H9 (cell line): Measurements from ENCODE around the gene CSRNP3. TPM values are rescaled to one million over a fixed set of nuclear protein-coding genes. Genes with fewer than 3 reads are reported as not detected.

Experiments used
- DNase-seq: peaks from one replicate; pipeline ENCODE4 v3.0.0-alpha.2; 2017
- H2AFZ ChIP-seq: one replicate; pipeline ENCODE4 v1.6.1; 2013; ENCODE audit warnings: mild to moderate bottlenecking, low read length, control low read depth, moderate library complexity
- H2AK5ac ChIP-seq: 2 replicates; pipeline ENCODE4 v1.6.1; 2013; ENCODE audit warnings: low read length, control low read depth, mixed read lengths; ENCODE audit not compliant: insufficient read length
- H2BK120ac ChIP-seq: one replicate; pipeline ENCODE4 v1.6.1; 2013; ENCODE audit warnings: low read depth, mild to moderate bottlenecking, low read length, control low read depth, inconsistent platforms; ENCODE audit not compliant: poor library complexity, severe bottlenecking
- H2BK12ac ChIP-seq: 2 replicates; pipeline ENCODE4 v1.6.1; 2013; ENCODE audit warnings: low read length, control low read depth, mixed read lengths, low read depth; ENCODE audit not compliant: insufficient read length
- H2BK15ac ChIP-seq: 2 replicates; pipeline ENCODE4 v1.6.1; 2013; ENCODE audit warnings: low read depth, low read length, control low read depth
- H2BK20ac ChIP-seq: one replicate; pipeline ENCODE4 v1.6.1; 2013; ENCODE audit warnings: low read depth, mild to moderate bottlenecking, low read length, control low read depth, inconsistent platforms; ENCODE audit not compliant: poor library complexity, severe bottlenecking
- H2BK5ac ChIP-seq: 2 replicates; pipeline ENCODE4 v1.6.1; 2013; ENCODE audit warnings: low read length, control low read depth, mixed read lengths; ENCODE audit not compliant: insufficient read length
- H3K14ac ChIP-seq: 2 replicates; pipeline ENCODE4 v1.6.1; 2013; ENCODE audit warnings: low read length, control low read depth; ENCODE audit not compliant: insufficient read depth
- H3K18ac ChIP-seq: 2 replicates; pipeline ENCODE4 v1.6.1; 2013; ENCODE audit warnings: low read depth, mild to moderate bottlenecking, mixed read lengths, low read length, control low read depth; ENCODE audit not compliant: insufficient read length
- H3K23ac ChIP-seq: 2 replicates; pipeline ENCODE4 v1.6.1; 2013; ENCODE audit warnings: low read length, control low read depth, mixed read lengths, low read depth; ENCODE audit not compliant: insufficient read length
- H3K23me2 ChIP-seq: 2 replicates; pipeline ENCODE4 v1.6.1; 2013; ENCODE audit warnings: low read depth, mild to moderate bottlenecking, mixed read lengths, low read length, control low read depth; ENCODE audit not compliant: insufficient read length, poor library complexity, severe bottlenecking
- H3K27ac ChIP-seq: 2 replicates; pipeline ENCODE4 v1.5.1; 2013; ENCODE audit warnings: low read length, control low read depth, mixed read lengths, low read depth; ENCODE audit not compliant: insufficient read length
- H3K27me3 ChIP-seq: 2 replicates; pipeline ENCODE4 v1.6.1; 2013; ENCODE audit warnings: low read length, control low read depth, inconsistent platforms; ENCODE audit not compliant: insufficient read depth
- H3K4ac ChIP-seq: 2 replicates; pipeline ENCODE4 v1.6.1; 2013; ENCODE audit warnings: low read depth, mild to moderate bottlenecking, control low read depth, inconsistent platforms, low read length, moderate library complexity
- H3K4me1 ChIP-seq: 2 replicates; pipeline ENCODE4 v1.6.1; 2013; ENCODE audit warnings: low read length, control low read depth, inconsistent platforms; ENCODE audit not compliant: insufficient read depth
- H3K4me2 ChIP-seq: 2 replicates; pipeline ENCODE4 v1.6.1; 2013; ENCODE audit warnings: low read length, control low read depth, mixed read lengths; ENCODE audit not compliant: insufficient read length, insufficient read depth
- H3K56ac ChIP-seq: 2 replicates; pipeline ENCODE4 v1.6.1; 2013; ENCODE audit warnings: low read depth, mild to moderate bottlenecking, mixed read lengths, low read length, control low read depth; ENCODE audit not compliant: insufficient read length
- H3K79me1 ChIP-seq: 2 replicates; pipeline ENCODE4 v1.6.1; 2013; ENCODE audit warnings: low read depth, mild to moderate bottlenecking, moderate library complexity, low read length, control low read depth, inconsistent platforms; ENCODE audit not compliant: insufficient read depth, poor library complexity, severe bottlenecking
- H3K79me2 ChIP-seq: 2 replicates; pipeline ENCODE4 v1.6.1; 2013; ENCODE audit warnings: low read length, control low read depth, inconsistent platforms; ENCODE audit not compliant: insufficient read depth
- H3K9ac ChIP-seq: 2 replicates; pipeline ENCODE4 v1.6.1; 2013; ENCODE audit warnings: low read length, control low read depth, mixed read lengths; ENCODE audit not compliant: insufficient read length; ENCODE audit errors: extremely low read depth
- H3K9me3 ChIP-seq: one replicate; pipeline ENCODE4 v1.6.1; 2013; ENCODE audit warnings: low read depth, low read length, inconsistent platforms; ENCODE audit not compliant: control insufficient read depth
- H3T11ph ChIP-seq: one replicate; pipeline ENCODE4 v1.6.1; 2013; ENCODE audit warnings: mild to moderate bottlenecking, low read length, control low read depth, inconsistent platforms
- H4K20me1 ChIP-seq: one replicate; pipeline ENCODE4 v1.6.1; 2013; ENCODE audit not compliant: control insufficient read depth, insufficient read length, insufficient read depth
- H4K5ac ChIP-seq: 2 replicates; pipeline ENCODE4 v1.6.1; 2013; ENCODE audit warnings: low read depth, mild to moderate bottlenecking, mixed read lengths, low read length, control low read depth; ENCODE audit not compliant: insufficient read length
- H4K8ac ChIP-seq: replicated peaks from 2 replicates; pipeline ENCODE4 v1.6.1; 2013; ENCODE audit warnings: low read length, control low read depth, mixed read lengths, low read depth; ENCODE audit not compliant: insufficient read length
- H4K91ac ChIP-seq: 2 replicates; pipeline ENCODE4 v1.6.1; 2013; ENCODE audit warnings: low read depth, mild to moderate bottlenecking, moderate library complexity, mixed read lengths, low read length, control low read depth; ENCODE audit not compliant: insufficient read length
- H3K27ac Mint-ChIP-seq, 3 experiments: 2 replicates in 2 of 3; 3 replicates in 1 of 3; pipeline ENCODE4 v1.8.0; 2020 to 2021; ENCODE audit warnings: mixed read lengths in 3 of 3, mild to moderate bottlenecking in 1 of 3, moderate library complexity in 1 of 3
- H3K27me3 Mint-ChIP-seq: 2 replicates; pipeline ENCODE4 v1.8.0; 2021; ENCODE audit warnings: low read depth, mild to moderate bottlenecking, moderate library complexity, mixed read lengths
- H3K36me3 Mint-ChIP-seq, 3 experiments: 2 replicates in 2 of 3; 3 replicates in 1 of 3; pipeline ENCODE4 v1.8.0; 2020 to 2021; ENCODE audit warnings: low read depth in 3 of 3, mixed read lengths in 3 of 3; ENCODE audit not compliant: insufficient read depth in 1 of 3
- H3K4me1 Mint-ChIP-seq, 2 experiments: 2 replicates each; pipeline ENCODE4 v1.8.0; 2020; ENCODE audit warnings: mixed read lengths in 2 of 2
- H3K4me3 Mint-ChIP-seq, 2 experiments: 2 replicates in 1 of 2; 3 replicates in 1 of 2; pipeline ENCODE4 v1.8.0; 2020 to 2021; ENCODE audit warnings: mild to moderate bottlenecking in 2 of 2, mixed read lengths in 2 of 2, moderate library complexity in 1 of 2
- H3K9me3 Mint-ChIP-seq, 2 experiments: 2 replicates in 1 of 2; 3 replicates in 1 of 2; pipeline ENCODE4 v1.8.0; 2020; ENCODE audit warnings: mild to moderate bottlenecking in 2 of 2, mixed read lengths in 2 of 2, moderate library complexity in 1 of 2
- WGBS: extraction: QIAGEN DNeasy Blood & Tissue Kit; methylation state at CpG from one replicate; pipeline ENCODE4 v1.1.7; 2013; ENCODE audit warnings: missing lambda C conversion rate, low lambda C conversion rate, mixed read lengths; ENCODE audit not compliant: insufficient read length; ENCODE audit errors: extremely low coverage; 5-methylcytosine and 5-hydroxymethylcytosine counted together
- total RNA-seq: library from RNA; stranded (reverse); gene quantifications from 2 replicates; pipeline ENCODE4 v1.2.1, GENCODE V29; 2021
- TF ChIP-seq, protein P1 (sequence below): fragments of 200-600 bp; sonication (generic); conservative IDR thresholded peaks from 3 replicates; pipeline ENCODE4 v1.8.0; 2021; ENCODE audit warnings: antibody characterized with exemption, mild to moderate bottlenecking

The CSRNP3 gene
- total RNA-seq, 1 experiment from 2014 or later, result 3.6 TPM

DNA sequence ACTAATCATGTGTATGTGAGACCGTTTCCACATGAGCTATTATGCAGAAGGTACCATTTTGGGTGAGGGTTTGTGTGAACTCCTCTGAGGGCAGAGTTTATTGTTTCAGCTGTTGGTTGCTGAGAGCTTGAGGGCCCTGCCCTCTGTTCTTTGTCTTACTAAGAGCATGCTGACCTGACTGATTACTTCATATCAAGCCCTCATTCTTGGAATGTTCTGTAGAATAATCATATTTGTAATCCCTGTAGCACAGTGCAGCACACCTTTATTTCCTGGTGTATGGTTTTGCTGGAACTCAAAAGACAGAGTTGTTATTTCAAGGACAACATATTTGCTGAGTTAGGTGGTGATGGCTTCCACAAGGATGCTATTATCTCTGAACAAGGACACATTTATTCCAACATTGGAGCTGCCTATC is 206.1 kb downstream of the CSRNP3 start:
- no peak overlapping the region for H3K27ac Mint-ChIP-seq
- H3K79me2 ChIP-seq, result no peaks in the 10 kb centered on the region
- no peak for DNase-seq

More for the DNA sequence above, 206.1 kb downstream of the CSRNP3 start:
- no peak overlapping the region for H3K18ac ChIP-seq
- no peaks in the 10 kb centered on the region for H3K27me3 ChIP-seq
- H2AFZ ChIP-seq, result no peak overlapping the region
- Mint-ChIP-seq H3K36me3 (peaks cover 37 to 48% (median 40%) of the 10 kb centered on the region in 3 experiments), H3K4me3 (no peak overlapping the region), H3K9me3 (peaks cover 11% of the 10 kb centered on the region in 2 experiments), H3K27me3 (no peaks in the 10 kb centered on the region), H3K4me1 (peaks cover 10% of the 10 kb centered on the region in 2 experiments)
- no peak overlapping the region for H3K4me2 ChIP-seq
- H3T11ph ChIP-seq, result no peak overlapping the region
- no peaks in the 10 kb centered on the region for H3K23me2 ChIP-seq
- no peak overlapping the region for H3K56ac ChIP-seq
- no peak overlapping the region for H3K27ac ChIP-seq
- H2BK120ac ChIP-seq, result no peak overlapping the region
- H3K14ac ChIP-seq, result no peak overlapping the region
- H2AK5ac ChIP-seq, result no peak overlapping the region
- no peaks in the 10 kb centered on the region for H3K79me1 ChIP-seq
- no CpG with 5 or more reads among the region's 1 CpG for WGBS
- 0 out of 2 replicates have a peak, but pooled peaks cover 3% of the 10 kb centered on the region for H3K4me1 ChIP-seq
- no peaks in the 10 kb centered on the region for H4K20me1 ChIP-seq
- H2BK12ac ChIP-seq, result no peak overlapping the region
- no peak overlapping the region for H2BK15ac ChIP-seq
- H4K8ac ChIP-seq, result no peak overlapping the region
- H3K9me3 ChIP-seq, result no peaks in the 10 kb centered on the region
- TF ChIP-seq, protein P1, sequence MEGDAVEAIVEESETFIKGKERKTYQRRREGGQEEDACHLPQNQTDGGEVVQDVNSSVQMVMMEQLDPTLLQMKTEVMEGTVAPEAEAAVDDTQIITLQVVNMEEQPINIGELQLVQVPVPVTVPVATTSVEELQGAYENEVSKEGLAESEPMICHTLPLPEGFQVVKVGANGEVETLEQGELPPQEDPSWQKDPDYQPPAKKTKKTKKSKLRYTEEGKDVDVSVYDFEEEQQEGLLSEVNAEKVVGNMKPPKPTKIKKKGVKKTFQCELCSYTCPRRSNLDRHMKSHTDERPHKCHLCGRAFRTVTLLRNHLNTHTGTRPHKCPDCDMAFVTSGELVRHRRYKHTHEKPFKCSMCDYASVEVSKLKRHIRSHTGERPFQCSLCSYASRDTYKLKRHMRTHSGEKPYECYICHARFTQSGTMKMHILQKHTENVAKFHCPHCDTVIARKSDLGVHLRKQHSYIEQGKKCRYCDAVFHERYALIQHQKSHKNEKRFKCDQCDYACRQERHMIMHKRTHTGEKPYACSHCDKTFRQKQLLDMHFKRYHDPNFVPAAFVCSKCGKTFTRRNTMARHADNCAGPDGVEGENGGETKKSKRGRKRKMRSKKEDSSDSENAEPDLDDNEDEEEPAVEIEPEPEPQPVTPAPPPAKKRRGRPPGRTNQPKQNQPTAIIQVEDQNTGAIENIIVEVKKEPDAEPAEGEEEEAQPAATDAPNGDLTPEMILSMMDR, result no peak
- H2BK20ac ChIP-seq, result no peak overlapping the region
- H4K5ac ChIP-seq, result no peak overlapping the region
- no peak overlapping the region for H3K9ac ChIP-seq
- H3K4ac ChIP-seq, result no peak overlapping the region
- no peak overlapping the region for H4K91ac ChIP-seq
- no peak overlapping the region for H3K23ac ChIP-seq
- H2BK5ac ChIP-seq, result no peak overlapping the region
